Esophagus muscularis mucosa (tissue), 3 donors: ENCODE measurements around the gene CAPN2.

Experiments used
- POLR2A ChIP-seq: fragments of 450-650 bp; IDR thresholded peaks from one replicate; pipeline ENCODE4 v1.6.1; 2017; ENCODE audit warnings: antibody characterized with exemption, moderate library complexity, mild to moderate bottlenecking, low read depth
- POLR2AphosphoS5 ChIP-seq, 2 donors: sonication (generic); formaldehyde crosslinking; IDR thresholded peaks; one replicate each; pipeline ENCODE4 v1.6.1; 2017; ENCODE audit warnings: antibody characterized with exemption in 2 of 2
- TF ChIP-seq, protein P1 (sequence below), 3 experiments: fragments of 200-600 bp in 2 of 3; fragments of 450-650 bp in 1 of 3; sonication (generic) in 2 of 3; IDR thresholded peaks; one replicate each; pipeline ENCODE4 v1.5.1; 2017 to 2019; ENCODE audit warnings: antibody characterized with exemption in 3 of 3, mild to moderate bottlenecking in 2 of 3, moderate library complexity in 1 of 3

DNA sequence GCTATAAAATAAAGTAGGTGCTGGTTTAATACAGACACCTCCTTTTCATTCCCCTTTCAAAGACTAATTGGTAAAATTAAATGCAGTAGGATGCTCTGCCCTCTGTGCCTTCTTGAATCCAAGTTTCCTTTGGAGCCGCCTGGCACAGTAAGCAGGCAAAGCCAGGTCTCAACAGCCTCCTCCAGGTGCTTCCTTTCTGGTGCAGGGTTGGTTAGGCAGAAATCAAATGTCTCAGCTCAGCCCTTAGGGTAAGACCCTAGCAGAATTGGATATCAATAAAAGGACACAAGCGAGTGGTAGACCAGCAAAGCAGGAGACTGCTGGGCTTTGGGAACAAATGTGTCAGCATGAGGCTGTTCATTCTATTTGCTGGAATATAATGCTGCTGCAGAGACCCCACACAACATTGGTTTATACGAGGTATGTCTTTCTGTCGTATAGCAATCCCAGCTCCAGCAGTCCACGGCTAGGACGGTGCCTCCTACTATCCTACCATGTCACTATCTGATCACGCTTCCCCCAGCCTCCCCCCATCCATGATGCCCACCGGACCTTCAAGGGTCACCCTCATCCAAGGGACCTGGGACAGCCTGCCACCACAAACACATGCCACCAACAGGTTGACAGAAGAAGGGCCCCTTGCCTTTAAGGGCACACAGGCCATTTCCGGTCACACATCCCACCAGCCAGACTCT, 58.4 kb downstream of the CAPN2 start:
- no peak for TF ChIP-seq POLR2A
- no peak for TF ChIP-seq POLR2AphosphoS5 (IDR thresholded peaks at IDR 0.05)
- TF ChIP-seq, protein P1, sequence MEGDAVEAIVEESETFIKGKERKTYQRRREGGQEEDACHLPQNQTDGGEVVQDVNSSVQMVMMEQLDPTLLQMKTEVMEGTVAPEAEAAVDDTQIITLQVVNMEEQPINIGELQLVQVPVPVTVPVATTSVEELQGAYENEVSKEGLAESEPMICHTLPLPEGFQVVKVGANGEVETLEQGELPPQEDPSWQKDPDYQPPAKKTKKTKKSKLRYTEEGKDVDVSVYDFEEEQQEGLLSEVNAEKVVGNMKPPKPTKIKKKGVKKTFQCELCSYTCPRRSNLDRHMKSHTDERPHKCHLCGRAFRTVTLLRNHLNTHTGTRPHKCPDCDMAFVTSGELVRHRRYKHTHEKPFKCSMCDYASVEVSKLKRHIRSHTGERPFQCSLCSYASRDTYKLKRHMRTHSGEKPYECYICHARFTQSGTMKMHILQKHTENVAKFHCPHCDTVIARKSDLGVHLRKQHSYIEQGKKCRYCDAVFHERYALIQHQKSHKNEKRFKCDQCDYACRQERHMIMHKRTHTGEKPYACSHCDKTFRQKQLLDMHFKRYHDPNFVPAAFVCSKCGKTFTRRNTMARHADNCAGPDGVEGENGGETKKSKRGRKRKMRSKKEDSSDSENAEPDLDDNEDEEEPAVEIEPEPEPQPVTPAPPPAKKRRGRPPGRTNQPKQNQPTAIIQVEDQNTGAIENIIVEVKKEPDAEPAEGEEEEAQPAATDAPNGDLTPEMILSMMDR (IDR thresholded peaks at IDR 0.05) = no peak
